GM19023 (cell line): ENCODE data around the gene TTC7B.

ENCODE experiments used
- ATAC-seq: cut with Tn5 transposase; IDR thresholded peaks from one replicate; pipeline ENCODE4 v1.9.1; 2021; ENCODE audit warnings: mild to moderate bottlenecking, moderate library complexity; ENCODE audit not compliant: unreplicated experiment

The TTC7B gene

DNA sequence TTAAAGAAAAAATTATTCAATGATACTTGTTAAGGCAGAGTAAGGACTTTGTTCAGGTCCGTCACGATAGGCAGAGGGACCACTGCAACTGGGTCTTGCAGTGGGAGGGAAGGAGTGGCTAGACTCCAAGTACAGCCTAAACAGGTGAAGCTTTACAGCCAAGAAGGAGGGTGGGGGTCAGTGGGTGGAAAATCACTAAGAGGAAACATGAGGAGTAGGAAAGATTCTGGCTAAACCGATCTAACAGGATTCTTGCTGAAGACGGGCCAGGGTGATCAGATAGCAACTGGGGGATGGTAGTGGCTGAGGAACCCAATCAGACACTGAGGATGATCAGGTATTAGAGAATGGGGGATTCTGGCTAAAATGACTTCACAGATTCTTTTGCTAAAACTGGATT lies 100.2 kb downstream of the TTC7B start:
- no peak for ATAC-seq

DNA sequence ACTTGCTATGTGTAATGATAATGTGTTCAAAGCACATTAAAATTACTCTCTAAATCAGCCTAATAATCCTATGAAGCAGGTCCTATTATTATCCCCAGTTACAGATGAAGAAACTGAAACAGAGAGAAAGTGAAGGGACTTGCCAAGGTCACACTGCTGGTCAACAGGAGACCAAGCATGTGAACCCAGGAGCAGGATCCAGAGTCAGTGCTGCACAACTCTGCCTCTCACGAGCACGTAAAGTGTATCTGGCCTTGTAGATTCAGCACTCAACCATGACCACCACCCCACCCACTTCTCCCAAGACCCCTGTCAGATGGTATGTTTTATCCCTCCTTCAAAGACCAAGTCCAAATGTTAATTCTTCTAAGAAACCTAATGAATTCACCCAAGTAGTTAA lies 100.7 kb downstream of the TTC7B start:
- ATAC-seq: no peak

DNA sequence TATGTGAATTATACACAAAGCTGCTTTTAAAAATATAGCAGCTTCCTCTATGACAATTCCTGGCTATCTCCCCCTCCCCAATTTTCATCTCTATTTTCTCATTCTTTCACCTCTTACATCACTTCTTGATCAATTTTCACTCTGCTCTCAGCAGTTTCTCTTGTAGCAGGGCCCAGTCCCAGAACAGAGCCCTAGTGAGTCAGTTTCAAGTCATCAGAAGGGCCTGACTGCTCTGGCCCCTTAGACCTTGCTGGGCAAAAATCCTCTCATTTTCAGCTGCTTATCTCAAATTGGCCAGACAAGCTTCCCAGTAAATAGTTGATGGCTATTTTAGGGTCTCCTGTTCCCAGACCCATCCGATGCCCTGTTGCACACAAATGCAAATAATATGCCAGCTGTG lies 101.4 kb downstream of the TTC7B start:
- ATAC-seq: no peak

DNA sequence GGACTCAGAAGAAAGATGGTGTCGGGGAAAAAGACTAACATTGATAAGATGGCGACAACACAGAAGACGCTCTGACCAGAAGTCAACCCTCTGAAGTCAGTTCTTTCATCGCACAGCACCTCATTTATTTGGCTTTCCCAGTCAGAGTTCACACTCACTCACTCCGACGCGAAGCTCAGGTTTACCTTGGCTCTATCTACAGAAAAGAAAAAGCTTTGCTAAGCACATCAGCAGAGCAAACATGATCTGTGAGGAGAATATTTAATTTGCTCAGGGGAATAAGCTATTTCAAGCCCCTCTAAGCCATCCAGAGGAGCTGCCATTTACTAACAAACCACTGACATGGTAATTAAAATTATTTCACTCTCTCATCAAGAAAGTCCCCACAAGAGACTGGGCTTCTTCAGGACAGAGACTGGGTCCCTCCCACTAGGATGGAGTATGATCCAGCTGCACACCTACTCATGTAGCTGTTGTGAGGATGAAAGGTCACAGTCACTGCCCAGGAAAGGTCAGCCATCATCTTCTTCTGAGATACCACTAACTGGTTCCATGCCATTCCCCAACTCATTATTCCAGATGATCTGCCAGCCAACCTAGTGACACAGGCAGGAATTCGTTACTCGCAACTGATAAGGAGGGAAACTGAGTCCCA lies 111.4 kb downstream of the TTC7B start:
- no peak for ATAC-seq

DNA sequence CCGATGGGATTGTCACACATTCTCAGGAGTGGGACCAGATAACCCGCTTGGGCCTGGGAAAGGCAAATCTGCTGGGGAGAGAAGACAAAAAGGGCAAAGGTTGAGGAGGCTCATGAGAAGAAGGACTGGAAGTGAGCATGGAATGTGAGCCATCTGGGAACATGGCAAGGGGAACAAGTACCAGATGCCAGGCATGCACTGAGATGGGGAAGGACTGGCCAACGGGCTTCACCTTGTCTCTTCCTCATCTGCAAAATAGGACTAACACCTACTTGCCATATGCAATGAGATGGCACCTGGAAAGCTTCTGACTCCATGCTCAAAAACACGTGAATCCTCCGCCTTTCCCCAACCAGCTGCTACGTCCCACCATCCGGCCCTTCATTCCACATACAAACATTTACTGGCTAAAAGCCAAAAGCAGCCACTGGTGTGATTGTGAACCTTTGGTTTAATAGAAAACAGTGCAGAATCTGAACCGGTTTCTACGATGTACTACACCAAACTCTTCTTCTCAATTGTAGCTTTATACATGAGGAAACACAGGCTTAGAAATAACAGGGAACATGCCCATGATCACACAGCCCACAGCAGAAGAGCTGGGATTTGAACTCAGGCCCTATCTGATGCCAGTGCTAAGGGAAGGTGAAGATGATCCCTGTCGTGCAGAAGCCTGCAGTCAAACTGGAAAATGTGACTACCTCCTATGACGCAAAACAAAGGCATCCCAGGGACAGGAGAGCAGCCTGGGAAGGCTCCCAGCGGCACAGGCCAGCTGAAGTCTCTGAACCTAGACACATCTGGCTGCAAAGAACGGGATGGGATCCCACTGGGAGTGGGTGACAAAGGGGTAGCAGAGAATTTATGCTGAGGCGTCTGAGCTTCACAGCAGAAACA lies 112.1 kb downstream of the TTC7B start:
- no peak for ATAC-seq

DNA sequence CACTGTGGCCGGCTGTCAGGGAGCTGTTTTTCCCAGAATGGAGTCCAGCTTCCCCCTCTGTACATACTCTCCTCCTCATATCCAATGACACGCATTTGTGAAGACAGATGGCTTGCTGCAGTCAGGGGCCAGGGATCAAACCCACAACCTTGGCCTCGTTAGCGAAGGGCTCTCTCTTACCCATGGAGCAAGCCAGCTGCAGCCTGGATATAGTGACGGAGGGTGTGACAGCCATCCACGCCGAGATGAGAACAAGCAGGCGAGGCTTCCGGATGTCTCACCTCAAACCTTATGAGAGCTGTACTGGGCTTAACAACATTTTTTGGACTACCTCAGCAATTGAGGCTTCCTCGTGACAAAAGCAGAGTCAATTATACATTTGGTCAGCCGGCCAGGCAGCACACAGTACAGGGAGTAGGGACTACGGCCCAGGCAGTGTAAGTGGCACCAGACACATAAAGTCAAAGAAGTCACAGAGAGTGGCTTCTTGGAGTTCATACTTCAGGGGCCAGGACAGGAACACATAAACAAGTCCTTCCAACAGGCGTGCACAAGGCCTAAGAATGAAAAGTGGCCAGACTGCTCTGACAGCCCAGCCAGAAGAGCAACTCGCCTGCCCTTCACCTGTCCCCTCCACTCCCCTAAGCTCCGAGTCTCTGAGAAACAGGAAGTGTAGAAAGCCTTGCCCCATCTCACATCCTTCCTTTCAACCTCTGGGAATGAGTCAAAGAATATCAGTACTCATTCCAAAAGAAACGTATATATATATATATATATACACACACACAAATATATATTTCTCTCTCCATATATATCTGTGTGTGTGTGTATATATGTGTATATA lies 115.1 kb downstream of the TTC7B start:
- no peak for ATAC-seq

DNA sequence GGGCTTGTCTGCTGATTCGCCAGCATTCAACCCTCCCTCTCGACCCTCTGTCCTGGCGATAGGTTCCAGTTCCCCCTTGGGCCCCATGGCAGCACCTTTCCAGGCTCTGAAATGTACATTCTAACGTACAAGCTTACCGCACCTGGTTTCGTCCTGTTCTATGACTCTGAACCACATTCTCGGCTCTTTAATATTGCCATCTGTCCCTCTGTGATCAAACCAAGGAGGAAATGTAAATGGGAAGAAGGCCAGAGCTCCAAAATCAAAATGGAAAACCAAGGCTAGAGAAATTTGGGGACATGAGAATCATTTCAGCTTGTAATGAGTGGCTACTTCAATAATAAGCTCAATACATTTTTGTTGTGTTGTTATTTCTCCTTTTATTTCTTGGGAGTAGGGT lies 117.2 kb downstream of the TTC7B start:
- no peak for ATAC-seq

DNA sequence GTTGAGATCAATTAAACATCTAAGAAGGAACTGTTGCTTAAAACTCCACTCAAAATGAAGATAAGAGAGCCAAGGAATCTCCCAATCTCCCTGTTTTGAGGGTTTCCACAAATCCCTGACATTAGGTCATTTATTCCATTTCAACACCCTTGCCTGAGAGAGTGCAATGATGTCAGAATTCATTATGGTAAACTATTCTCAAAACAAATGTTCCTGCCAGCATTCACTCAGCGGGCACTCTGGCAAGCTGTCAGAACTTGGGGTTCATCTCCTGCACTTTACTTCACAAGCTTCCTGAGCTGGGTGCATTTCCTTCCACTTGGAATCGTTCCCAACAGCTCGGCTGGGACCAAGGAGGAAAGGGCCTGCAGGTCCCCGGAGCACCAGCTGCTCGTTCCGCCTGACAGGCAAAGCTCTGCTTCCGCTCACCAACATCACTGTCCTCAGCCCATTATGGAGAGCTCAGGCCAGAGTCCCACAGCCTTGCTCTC lies 117.8 kb downstream of the TTC7B start:
- no peak for ATAC-seq

DNA sequence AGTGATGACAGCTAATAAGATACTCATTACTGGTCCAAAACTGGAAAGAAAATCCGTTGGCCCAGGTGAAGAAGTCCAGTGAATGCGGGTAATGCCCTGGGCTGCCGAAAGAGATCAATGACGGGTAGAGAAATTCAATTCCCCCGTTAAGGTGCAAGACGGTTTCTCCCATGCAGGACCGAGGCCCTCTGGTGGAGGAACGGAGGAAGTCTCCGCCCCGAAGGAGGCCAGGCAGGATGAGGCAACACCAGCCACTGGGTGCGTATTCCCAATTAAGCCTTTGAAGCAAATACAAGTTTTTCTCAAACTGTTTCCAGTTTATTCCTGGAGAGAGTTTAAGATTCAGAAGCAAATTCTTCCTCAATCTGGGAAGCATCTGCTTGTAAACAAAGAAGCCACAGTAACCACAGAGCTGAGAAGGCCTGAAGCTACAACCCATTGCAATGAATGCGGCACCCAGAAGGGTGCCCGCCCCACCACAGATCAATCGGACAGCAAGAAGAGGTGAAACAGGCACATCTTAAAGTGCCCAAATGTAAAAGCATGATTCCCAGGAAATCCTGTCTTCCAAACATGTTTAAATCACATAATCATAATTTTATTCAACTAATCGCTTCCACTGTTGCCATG lies 118.5 kb downstream of the TTC7B start:
- peak; percentile 67 for ATAC-seq

DNA sequence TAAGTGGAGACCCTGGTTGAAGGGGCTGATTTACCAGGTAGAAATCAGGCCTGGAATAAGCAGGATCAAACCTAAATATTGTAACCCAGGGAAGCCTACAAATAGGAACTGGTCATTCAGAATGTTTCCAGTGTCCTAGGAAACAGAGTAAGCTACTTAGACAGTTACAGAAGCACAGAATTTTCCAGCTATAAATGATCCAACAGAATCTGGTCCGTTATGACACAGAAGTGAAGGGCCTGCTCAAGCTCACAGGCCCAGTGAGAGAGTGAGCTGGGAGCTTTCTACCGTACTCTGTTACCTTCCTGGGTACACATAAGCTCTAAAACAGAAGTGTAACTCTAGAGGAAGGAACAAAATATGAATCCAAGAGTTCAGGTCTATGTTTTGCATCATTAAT lies 119.1 kb downstream of the TTC7B start:
- no peak for ATAC-seq

DNA sequence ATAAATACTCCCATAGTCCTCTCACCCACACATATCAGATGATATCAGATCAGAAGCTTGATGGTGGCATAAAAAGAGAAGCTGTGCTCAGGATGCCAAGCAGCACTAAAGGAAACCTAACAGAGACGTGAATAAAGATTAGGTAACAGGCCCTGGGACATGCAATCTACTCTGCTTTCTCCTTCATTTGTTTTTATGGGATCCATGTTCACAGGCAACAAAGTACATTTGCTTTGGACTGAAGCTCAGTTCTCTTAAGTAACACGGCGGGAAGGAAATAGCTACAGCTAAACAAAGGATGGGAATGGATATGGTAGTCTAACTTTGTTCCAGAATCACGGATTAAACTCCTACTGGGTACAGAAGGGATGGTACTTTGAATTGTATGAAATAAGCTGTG lies 119.5 kb downstream of the TTC7B start:
- no peak for ATAC-seq

DNA sequence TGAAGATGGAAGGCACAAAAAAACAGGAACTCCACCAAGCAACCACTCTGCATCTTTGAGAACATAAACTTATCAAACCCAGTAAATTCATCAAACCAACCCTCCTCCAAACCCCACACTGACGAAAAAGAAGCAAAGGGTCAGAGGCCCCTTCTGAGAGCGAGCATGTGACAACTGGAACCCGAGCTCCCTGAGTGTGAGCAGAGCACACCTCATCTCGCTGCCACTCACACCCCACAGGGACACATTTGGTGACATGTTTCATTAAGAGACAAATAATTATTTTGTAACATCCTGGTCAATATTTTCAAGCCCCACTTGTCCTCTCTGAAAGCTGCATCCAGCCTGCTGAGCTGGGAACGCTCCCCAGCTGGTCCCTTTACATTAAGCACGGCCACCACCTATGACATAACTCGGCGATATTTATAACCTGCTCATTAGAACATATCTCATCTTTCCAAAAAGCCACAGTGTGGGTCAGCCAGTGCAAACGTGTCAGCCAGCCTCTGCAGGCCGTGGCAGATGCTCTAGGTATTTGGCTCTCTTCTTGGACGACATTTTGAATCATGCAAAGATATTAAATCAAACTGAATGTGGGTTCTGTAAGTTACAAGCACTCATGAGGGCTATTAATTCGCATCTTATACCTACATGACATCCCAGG lies 120.1 kb downstream of the TTC7B start:
- ATAC-seq: no peak

DNA sequence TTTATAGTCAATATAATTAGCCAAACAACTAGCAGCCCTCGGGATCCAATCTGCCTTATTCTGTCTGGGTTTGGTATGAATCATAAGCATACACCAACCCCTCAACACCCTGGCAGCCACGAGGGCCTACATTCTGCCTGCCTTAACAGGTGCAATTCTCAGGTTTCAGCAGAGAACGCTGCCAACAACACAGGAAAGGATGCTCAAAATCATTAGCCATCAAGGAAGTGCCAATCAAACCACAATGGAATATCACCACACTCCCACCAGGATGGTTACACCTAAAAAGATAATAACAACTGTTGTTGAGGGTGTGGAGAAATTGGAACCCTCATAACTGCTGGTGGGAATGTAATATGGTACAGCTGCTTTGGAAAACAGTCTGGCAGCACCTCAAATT lies 122.8 kb downstream of the TTC7B start:
- ATAC-seq: no peak

DNA sequence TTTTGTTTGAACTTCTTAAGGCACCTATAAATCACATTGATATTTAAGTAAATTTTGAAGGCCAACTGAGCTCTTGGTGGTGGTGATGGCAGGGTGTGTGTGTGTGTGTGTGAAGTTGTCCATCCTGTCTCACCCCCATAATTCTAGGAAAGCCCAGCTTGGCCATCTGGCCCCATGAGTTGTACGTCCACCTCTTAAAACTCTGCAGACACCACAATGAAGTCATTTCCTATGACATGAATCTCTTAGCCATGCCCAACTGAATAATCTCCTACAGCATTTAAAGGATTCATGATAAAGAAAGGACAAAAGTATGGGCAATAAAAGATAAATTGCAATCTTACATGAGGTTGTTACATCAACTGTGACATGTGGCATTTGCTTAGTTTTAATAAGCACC lies 123.4 kb downstream of the TTC7B start:
- ATAC-seq: no peak

DNA sequence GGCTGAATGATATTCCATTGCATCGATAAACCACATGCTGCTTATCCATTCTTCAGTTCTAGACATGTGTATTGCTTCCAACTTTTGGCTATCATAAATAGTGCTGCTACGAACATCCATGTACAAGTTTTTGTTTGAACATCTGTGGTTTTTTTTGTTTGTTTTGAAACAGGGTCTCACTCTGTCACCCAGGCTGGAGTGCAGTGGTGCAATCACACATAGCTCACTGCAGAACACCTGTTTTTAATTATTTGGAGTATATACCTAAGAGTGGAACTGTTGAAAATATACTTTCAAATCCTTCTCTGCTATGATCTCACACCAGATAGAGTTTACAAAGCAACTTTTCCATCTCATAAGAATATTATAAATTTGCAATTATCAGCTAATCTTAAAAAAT lies 124.2 kb downstream of the TTC7B start:
- no peak for ATAC-seq

DNA sequence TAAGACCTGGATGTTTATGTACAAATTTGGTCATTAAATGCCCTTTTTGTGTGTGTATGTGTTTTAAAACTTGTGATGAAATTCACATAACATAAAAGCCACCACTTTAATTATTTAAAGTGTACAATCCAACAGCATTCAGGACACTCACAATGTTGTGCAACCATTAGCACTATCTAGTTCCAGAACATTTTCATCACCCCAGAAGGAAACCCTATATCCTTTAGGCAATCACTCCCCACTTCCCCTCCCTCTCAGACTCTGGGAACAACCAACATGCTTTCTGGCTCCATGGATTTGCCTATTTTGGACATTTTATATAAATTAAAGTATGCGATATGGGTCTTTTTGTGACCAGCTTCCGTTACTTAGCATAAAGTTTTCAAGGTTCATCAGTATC lies 124.6 kb downstream of the TTC7B start:
- no peak for ATAC-seq

DNA sequence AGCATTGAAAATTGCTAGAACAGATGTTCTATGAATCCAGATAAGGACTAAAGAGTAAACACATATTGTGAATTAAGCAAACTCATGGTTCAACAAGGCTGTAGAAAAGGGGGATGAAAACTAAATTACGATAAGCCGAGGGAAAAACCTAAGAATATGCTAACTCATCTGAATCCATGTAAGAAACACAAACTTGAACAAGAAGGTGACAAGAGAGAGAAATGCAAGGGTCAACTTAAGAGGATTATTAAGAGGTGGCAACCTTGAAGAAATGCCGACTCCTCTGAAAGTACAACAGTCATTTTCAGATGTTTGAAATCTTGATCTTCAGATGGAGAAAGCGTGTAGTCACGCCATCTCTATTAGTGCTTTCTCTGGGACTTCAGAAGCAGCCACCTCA lies 128.6 kb downstream of the TTC7B start:
- ATAC-seq: no peak

DNA sequence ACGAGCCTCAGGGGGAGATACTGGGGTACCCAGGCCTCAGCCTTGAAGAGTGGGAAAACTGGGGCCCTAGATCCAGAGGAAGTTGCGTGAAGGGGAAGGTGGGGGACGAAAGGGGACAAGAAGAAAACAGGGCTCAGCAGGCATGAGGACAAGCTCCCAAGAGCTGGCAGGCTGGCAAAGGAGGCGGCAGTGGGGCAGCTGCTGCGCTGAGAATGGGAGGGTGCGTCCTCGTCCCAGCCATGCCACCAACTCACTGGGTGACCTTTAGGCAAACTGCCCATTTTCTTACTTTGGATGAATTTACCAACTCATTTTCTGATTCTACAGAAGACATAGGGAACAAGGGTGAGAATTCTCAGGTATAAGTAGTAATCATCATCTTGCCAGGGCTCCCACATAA lies 133.6 kb downstream of the TTC7B start:
- ATAC-seq: no peak

DNA sequence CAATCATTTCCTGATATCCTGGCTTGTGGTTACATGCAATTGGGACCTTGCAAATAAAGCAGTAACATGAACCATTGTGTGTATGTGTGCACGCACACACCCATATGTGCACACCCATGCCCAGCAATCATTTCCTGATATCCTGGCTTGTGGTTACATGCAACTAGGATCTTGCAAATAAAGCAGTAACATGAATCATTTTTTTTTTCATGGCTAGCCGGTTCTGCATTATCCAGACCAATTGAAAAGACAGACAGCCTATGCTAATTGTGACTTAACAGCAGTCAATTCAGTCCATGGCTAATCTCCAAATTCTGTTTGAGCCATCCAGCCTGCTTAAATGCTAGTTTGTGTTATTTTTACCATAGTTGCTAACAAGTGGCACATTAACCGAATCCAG lies 134.3 kb downstream of the TTC7B start:
- no peak for ATAC-seq

DNA sequence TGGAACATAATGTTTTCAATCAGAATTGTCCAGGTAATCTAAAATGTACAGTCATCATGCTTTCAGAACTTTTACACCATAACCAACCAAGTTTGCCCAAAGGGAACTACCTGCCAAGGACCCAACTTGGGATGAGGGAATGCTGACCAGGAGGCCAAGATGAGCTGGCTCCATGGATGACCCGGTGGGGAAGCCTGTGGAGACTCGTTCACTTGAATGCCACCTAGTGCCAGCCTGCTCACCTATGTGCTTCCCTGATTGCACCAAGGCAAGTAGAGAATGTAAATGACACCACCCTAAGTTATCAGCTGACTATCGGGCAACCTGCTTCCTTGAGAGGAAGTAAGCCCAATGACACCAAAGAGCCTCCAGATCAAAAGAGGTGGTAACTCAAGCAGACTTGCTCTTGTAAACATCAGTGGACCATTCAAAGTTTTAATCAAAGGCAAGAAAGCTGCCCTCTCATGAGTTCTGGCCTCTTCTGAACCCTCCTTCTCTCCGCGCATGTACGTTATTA lies 137.3 kb downstream of the TTC7B start:
- ATAC-seq: no peak
